Measurements from ENCODE around the gene RCSD1. TPM values are rescaled to one million over a fixed set of nuclear protein-coding genes. Genes with fewer than 3 reads are reported as not detected.
A peak's percentile ranks its signal among the peaks of the same experiment; 100 is the strongest.

The RCSD1 gene
- total and polyA plus RNA-seq, 5 donors: 27.1 to 61.5 (median 57.7) TPM

GRCh38 chr1:167642501-167642826, 12.4 kb downstream of the RCSD1 start:
- intact Hi-C loops (cut with DNase I): no loop called here
- WGBS: 87% methylated on average over 3 of the region's 3 CpGs
- DNase-seq (no peak), ATAC-seq (no peak)
- Histone ChIP-seq H3K27ac (ENCODE audit: low read length) (no peak overlapping the region), H3K4me1 (ENCODE audit: control insufficient read depth, insufficient read depth, low read length) (peaks cover 10% of the 10 kb centered on the region), H3K9me3 (ENCODE audit: control insufficient read depth, low read length) (no peaks in the 10 kb centered on the region), H3K4me3 (ENCODE audit: low read length) (no peak overlapping the region), H3K27me3 (ENCODE audit: control insufficient read depth, insufficient read depth) (no peaks in the 10 kb centered on the region)

- DNase-seq (no peak), ATAC-seq (no peak)
- Histone ChIP-seq H3K27ac (ENCODE audit: low read length) (no peak overlapping the region), H3K4me3 (ENCODE audit: low read length) (no peak overlapping the region), H3K27me3 (ENCODE audit: control insufficient read depth, insufficient read depth) (no peaks in the 10 kb centered on the region), H3K9me3 (ENCODE audit: control insufficient read depth, low read length) (no peaks in the 10 kb centered on the region), H3K4me1 (ENCODE audit: control insufficient read depth, insufficient read depth, low read length) (peaks cover 8% of the 10 kb centered on the region)
- intact Hi-C loops (cut with DNase I): no loop called here
- WGBS: 88% methylated on average over 3 of the region's 3 CpGs
Measured at GRCh38 chr1:167643441-167643840, 13.4 kb downstream of the RCSD1 start.

GRCh38 chr1:167644551-167644950, 14.5 kb downstream of the RCSD1 start:
- DNase-seq (no peak), ATAC-seq (no peak)
- Histone ChIP-seq H3K27me3 (ENCODE audit: control insufficient read depth, insufficient read depth) (no peaks in the 10 kb centered on the region), H3K4me3 (ENCODE audit: low read length) (no peak overlapping the region), H3K9me3 (ENCODE audit: control insufficient read depth, low read length) (no peaks in the 10 kb centered on the region), H3K27ac (ENCODE audit: low read length) (no peak overlapping the region), H3K4me1 (ENCODE audit: control insufficient read depth, insufficient read depth, low read length) (peaks cover 14% of the 10 kb centered on the region)
- 62% methylated on average over 4 of the region's 4 CpGs for WGBS
- intact Hi-C loops (cut with DNase I): no loop called here

GRCh38 chr1:167645140-167645541, 15.1 kb downstream of the RCSD1 start:
- H3K9me3 ChIP-seq (ENCODE audit: control insufficient read depth, low read length): no peaks in the 10 kb centered on the region
- no peak for DNase-seq
- intact Hi-C loops (cut with DNase I): no loop called here
- H3K27ac ChIP-seq (ENCODE audit: low read length): no peak overlapping the region
- H3K27me3 ChIP-seq (ENCODE audit: control insufficient read depth, insufficient read depth): no peaks in the 10 kb centered on the region
- peaks cover 19% of the 10 kb centered on the region for H3K4me1 ChIP-seq (ENCODE audit: control insufficient read depth, insufficient read depth, low read length)
- 45% methylated on average over 3 of the region's 3 CpGs for WGBS
- H3K4me3 ChIP-seq (ENCODE audit: low read length): no peak overlapping the region
- ATAC-seq: no peak

GRCh38 chr1:167645625-167646414, 15.8 kb downstream of the RCSD1 start:
- no peak for DNase-seq
- Histone ChIP-seq H3K9me3 (ENCODE audit: control insufficient read depth, low read length) (no peaks in the 10 kb centered on the region), H3K4me3 (ENCODE audit: low read length) (no peak overlapping the region), H3K27ac (ENCODE audit: low read length) (no peak overlapping the region), H3K4me1 (ENCODE audit: control insufficient read depth, insufficient read depth, low read length) (peaks cover 25% of the 10 kb centered on the region), H3K27me3 (ENCODE audit: control insufficient read depth, insufficient read depth) (no peaks in the 10 kb centered on the region)
- 88% methylated on average over 15 of the region's 15 CpGs for WGBS
- intact Hi-C loops (cut with DNase I): no loop called here
- no peak for ATAC-seq

GRCh38 chr1:167648252-167648849, 18.3 kb downstream of the RCSD1 start:
- ATAC-seq: peak; percentile 28 to 30
- intact Hi-C loops (cut with DNase I): no loop called here
- WGBS: 69% methylated on average over 5 of the region's 5 CpGs
- Histone ChIP-seq H3K4me3 (ENCODE audit: low read length) (no peak overlapping the region), H3K9me3 (ENCODE audit: control insufficient read depth, low read length) (no peaks in the 10 kb centered on the region), H3K27ac (ENCODE audit: low read length) (no peak overlapping the region), H3K27me3 (ENCODE audit: control insufficient read depth, insufficient read depth) (no peaks in the 10 kb centered on the region), H3K4me1 (ENCODE audit: control insufficient read depth, insufficient read depth, low read length) (peaks cover 32% of the 10 kb centered on the region)
- DNase-seq: no peak

GRCh38 chr1:167648978-167649744, 19.1 kb downstream of the RCSD1 start:
- no peaks in the 10 kb centered on the region for H3K27me3 ChIP-seq (ENCODE audit: control insufficient read depth, insufficient read depth)
- H3K4me3 ChIP-seq (ENCODE audit: low read length): no peak overlapping the region
- peaks cover 39% of the 10 kb centered on the region for H3K4me1 ChIP-seq (ENCODE audit: control insufficient read depth, insufficient read depth, low read length)
- ATAC-seq: peak; percentile 33 to 34
- WGBS: 70% methylated on average over 8 of the region's 8 CpGs
- H3K9me3 ChIP-seq (ENCODE audit: control insufficient read depth, low read length): no peaks in the 10 kb centered on the region
- intact Hi-C loops (cut with DNase I): no loop called here
- DNase-seq: peak in 2 of 3 donors; percentile 44 to 77
- peak overlapping the region; percentile 15 for H3K27ac ChIP-seq (ENCODE audit: low read length)

- intact Hi-C loops (cut with DNase I): no loop called here
- DNase-seq (peak; percentile 42 to 81 (median 79)), ATAC-seq (peak; percentile 53 to 59)
- Histone ChIP-seq H3K27ac (ENCODE audit: low read length) (peak overlapping the region; percentile 9), H3K4me3 (ENCODE audit: low read length) (no peak overlapping the region), H3K9me3 (ENCODE audit: control insufficient read depth, low read length) (no peaks in the 10 kb centered on the region), H3K4me1 (ENCODE audit: control insufficient read depth, insufficient read depth, low read length) (peaks cover 40% of the 10 kb centered on the region), H3K27me3 (ENCODE audit: control insufficient read depth, insufficient read depth) (no peaks in the 10 kb centered on the region)
- 63% methylated on average over 16 of the region's 16 CpGs for WGBS
Measured at GRCh38 chr1:167650269-167651160, 20.5 kb downstream of the RCSD1 start.

GRCh38 chr1:167651161-167651693, 21.2 kb downstream of the RCSD1 start:
- intact Hi-C loops (cut with DNase I): no loop called here
- no peaks in the 10 kb centered on the region for H3K27me3 ChIP-seq (ENCODE audit: control insufficient read depth, insufficient read depth)
- WGBS: 61% methylated on average over 7 of the region's 7 CpGs
- peak in 1 of 2 donors; percentile 38 for ATAC-seq
- peak overlapping the region; percentile 9 for H3K27ac ChIP-seq (ENCODE audit: low read length)
- H3K4me1 ChIP-seq (ENCODE audit: control insufficient read depth, insufficient read depth, low read length): peaks cover 38% of the 10 kb centered on the region
- H3K4me3 ChIP-seq (ENCODE audit: low read length): no peak overlapping the region
- no peaks in the 10 kb centered on the region for H3K9me3 ChIP-seq (ENCODE audit: control insufficient read depth, low read length)
- no peak for DNase-seq

- Histone ChIP-seq H3K27me3 (ENCODE audit: control insufficient read depth, insufficient read depth) (no peaks in the 10 kb centered on the region), H3K4me1 (ENCODE audit: control insufficient read depth, insufficient read depth, low read length) (peaks cover 35% of the 10 kb centered on the region), H3K9me3 (ENCODE audit: control insufficient read depth, low read length) (no peaks in the 10 kb centered on the region), H3K4me3 (ENCODE audit: low read length) (no peak overlapping the region), H3K27ac (ENCODE audit: low read length) (peak overlapping the region; percentile 90)
- 34% methylated on average over 7 of the region's 7 CpGs for WGBS
- intact Hi-C loops (cut with DNase I): no loop called here
- peak; percentile 55 to 85 for ATAC-seq
- DNase-seq: no peak
Measured at GRCh38 chr1:167654975-167655575, 25.0 kb downstream of the RCSD1 start.

Data from right cardiac atrium (tissue), 5 donors.